B cell (primary cell): Measurements from ENCODE around the gene SNX22. TPM values are rescaled to one million over a fixed set of nuclear protein-coding genes. Genes with fewer than 3 reads are reported as not detected.

Source experiments
- ATAC-seq: fragments of 200-7000 bp; cut with Tn5 transposase; one replicate; pipeline ENCODE4 v1.10.0; 2021; ENCODE audit warnings: low read depth, mild to moderate bottlenecking, moderate number of reproducible peaks, moderate library complexity
- CTCF ChIA-PET: fragments of 350-600 bp; sonication (Branson Sonifier 250); formaldehyde crosslinking; loops from one replicate; lab custom pipeline; 2021; ENCODE audit warnings: antibody characterized with exemption, inconsistent platforms; lab: Charles Lee
- POLR2A ChIA-PET: fragments of 350-600 bp; sonication (Branson Sonifier 250); formaldehyde crosslinking; loops from one replicate; lab custom pipeline; 2021; ENCODE audit warnings: antibody characterized with exemption; lab: Charles Lee
- DNase-seq: peaks from one replicate; pipeline ENCODE4 v3.0.0; 2013
- H2AFZ ChIP-seq: 2 replicates; pipeline ENCODE4 v1.6.1; 2012; ENCODE audit warnings: mild to moderate bottlenecking, low read depth, low read length; ENCODE audit not compliant: insufficient read depth, poor library complexity, severe bottlenecking
- H3K27ac ChIP-seq, 2 donors: 1 replicate in 1 of 2; 2 replicates in 1 of 2; pipeline ENCODE4 v1.5.1; 2012 to 2013; ENCODE audit warnings: low read length in 2 of 2, mild to moderate bottlenecking in 2 of 2, moderate library complexity in 1 of 2
- H3K27me3 ChIP-seq, 4 experiments: fragments of 200-600 bp in 1 of 4; sonication (generic) in 1 of 4; replicated peaks in 1 of 4; 1 replicate in 2 of 4; 2 replicates in 2 of 4; pipeline versions ENCODE4 v1.6.1 to v1.7.0; 2013 to 2016; ENCODE audit warnings: low read length in 3 of 4, mild to moderate bottlenecking in 2 of 4, mixed read lengths in 1 of 4, moderate library complexity in 1 of 4; ENCODE audit not compliant: insufficient read depth in 4 of 4, control insufficient read depth in 3 of 4; ENCODE audit errors: control extremely low read depth in 1 of 4
- H3K36me3 ChIP-seq, 2 experiments: replicated peaks in 1 of 2; 1 replicate in 1 of 2; 2 replicates in 1 of 2; pipeline versions ENCODE4 v1.6.1 to v1.7.1; 2013; ENCODE audit warnings: low read length in 1 of 2; ENCODE audit not compliant: insufficient read depth in 2 of 2, control insufficient read depth in 1 of 2; ENCODE audit errors: control extremely low read depth in 1 of 2, extremely low read depth in 1 of 2
- H3K4me1 ChIP-seq, 2 donors: fragments of 200-600 bp in 1 of 2; sonication (generic) in 1 of 2; 1 replicate in 1 of 2; 2 replicates in 1 of 2; pipeline versions ENCODE4 v1.5.1 to v1.6.1; 2013 to 2017; ENCODE audit warnings: low read length in 2 of 2; ENCODE audit not compliant: control insufficient read depth in 2 of 2, insufficient read depth in 2 of 2
- H3K4me2 ChIP-seq: replicated peaks from 2 replicates; pipeline ENCODE3; 2012; ENCODE audit warnings: mild to moderate bottlenecking, low read depth, low read length; ENCODE audit not compliant: poor library complexity, severe bottlenecking
- H3K4me3 ChIP-seq, 5 experiments: fragments of 200-600 bp in 1 of 5; sonication (generic) in 1 of 5; 1 replicate in 3 of 5; 2 replicates in 2 of 5; pipeline versions ENCODE4 v1.5.1 to v1.7.0; 2011 to 2016; ENCODE audit warnings: low read length in 4 of 5, mild to moderate bottlenecking in 4 of 5, low read depth in 2 of 5, control low read depth in 1 of 5, moderate library complexity in 1 of 5; ENCODE audit not compliant: insufficient read depth in 1 of 5; ENCODE audit errors: control extremely low read depth in 1 of 5, extremely low read depth in 1 of 5
- H3K79me2 ChIP-seq: fragments of 200-600 bp; sonication (generic); one replicate; pipeline ENCODE4 v1.6.0; 2016; ENCODE audit warnings: low read length; ENCODE audit not compliant: control insufficient read depth, insufficient read depth
- H3K9ac ChIP-seq: fragments of 200-600 bp; sonication (generic); 2 replicates; pipeline ENCODE4 v1.6.1; 2017; ENCODE audit warnings: mild to moderate bottlenecking, low read length, moderate library complexity
- H3K9me3 ChIP-seq, 3 donors: one replicate each; pipeline versions ENCODE4 v1.6.1 to v1.7.1; 2013; ENCODE audit warnings: low read length in 2 of 3; ENCODE audit not compliant: control insufficient read depth in 2 of 3, insufficient read depth in 1 of 3; ENCODE audit errors: control extremely low read depth in 1 of 3
- H4K20me1 ChIP-seq: 2 replicates; pipeline ENCODE4 v1.6.0; 2012; ENCODE audit warnings: mild to moderate bottlenecking, low read length; ENCODE audit not compliant: insufficient read depth, control insufficient read depth, poor library complexity, severe bottlenecking
- H3K27ac Mint-ChIP-seq: one replicate; pipeline ENCODE4 v1.8.0; 2021; ENCODE audit warnings: mixed read lengths
- H3K27me3 Mint-ChIP-seq: one replicate; pipeline ENCODE4 v1.8.0; 2021; ENCODE audit warnings: mixed read lengths
- H3K4me1 Mint-ChIP-seq: one replicate; pipeline ENCODE4 v1.8.0; 2021; ENCODE audit warnings: mixed read lengths
- H3K4me3 Mint-ChIP-seq: one replicate; pipeline ENCODE4 v1.8.0; 2021; ENCODE audit warnings: mixed read lengths
- H3K9me3 Mint-ChIP-seq: one replicate; pipeline ENCODE4 v1.8.0; 2022; ENCODE audit warnings: mixed read lengths; ENCODE audit not compliant: insufficient read depth
- CTCF ChIP-seq: fragments of 200-600 bp; IDR thresholded peaks from one replicate; pipeline ENCODE4 v1.8.0; 2022; ENCODE audit warnings: antibody characterized with exemption, mild to moderate bottlenecking
- EZH2 ChIP-seq: IDR thresholded peaks from 2 replicates; pipeline ENCODE4 v1.6.1; 2012; ENCODE audit warnings: borderline replicate concordance, low read depth, mild to moderate bottlenecking, moderate library complexity, low read length; ENCODE audit not compliant: insufficient read depth, poor library complexity, severe bottlenecking
- WGBS: methylation state at CpG from one replicate; pipeline ENCODE4 v1.1.5; 2013; ENCODE audit warnings: missing lambda C conversion rate; ENCODE audit not compliant: insufficient coverage; 5-methylcytosine and 5-hydroxymethylcytosine counted together
- intact Hi-C: fragments of 100-400 bp; cut with micrococcal nuclease; formaldehyde crosslinking; loops from one replicate; pipeline ENCODE4 v1.10.0; 2022
- polyA plus RNA-seq: library from polyadenylated mRNA; depleted of rRNA; stranded (reverse); fragments of >200 nt; gene quantifications from 2 replicates; pipeline ENCODE4 v1.2.3, GENCODE V29; 2012
- total RNA-seq, 2 donors: library from RNA; stranded (reverse); fragments of 120-200 nt in 1 of 2; gene quantifications; 1 replicate in 1 of 2; 2 replicates in 1 of 2; pipeline versions ENCODE4 v1.2.3 to v1.2.4, GENCODE V29; 2013 to 2022

SNX22 gene
- total and polyA plus RNA-seq, 2 donors (not counting 1 experiment from before 2014, with no cell fraction given): 44.9 to 305 TPM

- ATAC-seq: peak; percentile 95
- H3K4me2 ChIP-seq: peak overlapping the region; percentile 13
- intact Hi-C loops: loop anchor here (1.0 kb wide), 1 partner anchor 16 kb away; no protein-coding TSS in a partner anchor
- ChIA-PET CTCF (interaction anchor here (0.9 to 3.0 kb wide), 7 partner anchors 9 to 23 kb away, joined by 3 to 62 read pairs (median 5); partner anchors contain the start of gene SNX22), POLR2A (interaction anchor here (1.9 kb wide), 1 partner anchor 16 kb away, joined by 8 read pairs; no protein-coding TSS in a partner anchor)
- no peak overlapping the region for H3K4me3 ChIP-seq
- no peaks in the 10 kb centered on the region for H3K27me3 Mint-ChIP-seq
- 44% methylated on average over 6 of the region's 8 CpGs for WGBS
- no peaks in the 10 kb centered on the region for H3K9me3 ChIP-seq
- peaks cover 19% of the 10 kb centered on the region for H4K20me1 ChIP-seq
- no peak overlapping the region for H2AFZ ChIP-seq
- H3K4me1 Mint-ChIP-seq: peaks cover 19% of the 10 kb centered on the region
- peaks cover 8 to 17% of the 10 kb centered on the region in 2 donors for H3K4me1 ChIP-seq
- peak overlapping the region; percentile 83 for H3K27ac Mint-ChIP-seq
- H3K79me2 ChIP-seq: peaks cover 19% of the 10 kb centered on the region
- no peak overlapping the region for H3K4me3 Mint-ChIP-seq
- no peak overlapping the region for H3K9ac ChIP-seq
- DNase-seq: peak; percentile 80
- peak overlapping the region in 1 of 2 donors; percentile 53 for H3K27ac ChIP-seq
- TF ChIP-seq EZH2: no peak
- peak; percentile 26 for TF ChIP-seq CTCF
- H3K9me3 Mint-ChIP-seq: no peaks in the 10 kb centered on the region
- no peaks in the 10 kb centered on the region for H3K27me3 ChIP-seq
- H3K36me3 ChIP-seq: peaks cover 9 to 64% of the 10 kb centered on the region in 2 experiments
Observed at GRCh38 chr15:64137226-64137833, 14.2 kb upstream of the SNX22 start.

GRCh38 chr15:64138331-64138941 is 13.1 kb upstream of the SNX22 start:
- Histone ChIP-seq H3K9ac (no peak overlapping the region), H3K36me3 (peaks cover 7 to 63% of the 10 kb centered on the region in 2 experiments), H3K4me1 (peaks cover 8 to 17% of the 10 kb centered on the region in 2 donors), H3K27me3 (no peaks in the 10 kb centered on the region), H3K9me3 (no peaks in the 10 kb centered on the region), H4K20me1 (peaks cover 9% of the 10 kb centered on the region), H3K79me2 (peaks cover 11% of the 10 kb centered on the region), H3K4me3 (no peak overlapping the region), H3K4me2 (no peak overlapping the region), H2AFZ (no peak overlapping the region), H3K27ac (no peak overlapping the region)
- Mint-ChIP-seq H3K4me1 (peaks cover 20% of the 10 kb centered on the region), H3K4me3 (no peak overlapping the region), H3K27ac (peak overlapping the region; percentile 26), H3K9me3 (no peaks in the 10 kb centered on the region), H3K27me3 (no peaks in the 10 kb centered on the region)
- WGBS: 100% methylated on average over 2 of the region's 4 CpGs
- TF ChIP-seq CTCF (no peak), EZH2 (no peak)
- DNase-seq: no peak
- ChIA-PET POLR2A (interaction anchor here (1.9 kb wide), 1 partner anchor 15 kb away, joined by 8 read pairs; no protein-coding TSS in a partner anchor), CTCF (interaction anchor here (0.7 to 3.0 kb wide), 5 partner anchors 8 to 311 kb away, joined by 3 to 62 read pairs (median 7); partner anchors contain the start of gene SNX22)
- no peak for ATAC-seq
- intact Hi-C loops: no loop called here
